Vagina (tissue), 2 donors: Measurements from ENCODE around the gene MYO15B. TPM values are rescaled to one million over a fixed set of nuclear protein-coding genes. Genes with fewer than 3 reads are reported as not detected.

Experiments
- DNase-seq, 2 donors: peaks; one replicate each; pipeline ENCODE4 v3.0.0-alpha.2; 2017; ENCODE audit errors: extremely low spot score in 2 of 2
- H3K27ac ChIP-seq: fragments of 200-600 bp; sonication (generic); one replicate; pipeline ENCODE4 v1.5.1; 2019
- H3K27me3 ChIP-seq: fragments of 200-600 bp; sonication (generic); one replicate; pipeline ENCODE4 v1.5.1; 2019
- H3K36me3 ChIP-seq, 2 donors: fragments of 200-600 bp; sonication (generic); one replicate each; pipeline ENCODE4 v1.5.1; 2017 to 2019
- H3K4me1 ChIP-seq: fragments of 200-600 bp; sonication (generic); one replicate; pipeline ENCODE4 v1.5.1; 2019
- H3K4me3 ChIP-seq, 2 donors: fragments of 200-600 bp; sonication (generic); 1 replicate in 1 of 2; 2 replicates in 1 of 2; pipeline ENCODE4 v1.5.1; 2016 to 2019
- H3K9me3 ChIP-seq: fragments of 200-600 bp; sonication (generic); one replicate; pipeline ENCODE4 v1.5.1; 2019
- POLR2A ChIP-seq, 2 donors: fragments of 450-650 bp; IDR thresholded peaks; one replicate each; pipeline ENCODE4 v1.6.1; 2017; ENCODE audit warnings: antibody characterized with exemption in 2 of 2, mild to moderate bottlenecking in 2 of 2, moderate library complexity in 2 of 2
- POLR2AphosphoS5 ChIP-seq, 2 donors: sonication (generic); formaldehyde crosslinking; IDR thresholded peaks; one replicate each; pipeline ENCODE4 v1.9.0; 2017; ENCODE audit warnings: antibody characterized with exemption in 2 of 2, mild to moderate bottlenecking in 2 of 2, low read depth in 1 of 2; ENCODE audit not compliant: insufficient read depth in 1 of 2
- intact Hi-C: fragments of 100-400 bp; cut with DNase I; formaldehyde crosslinking; loops from one replicate; pipeline ENCODE4 v1.15.1; 2023
- total RNA-seq: library from RNA; depleted of rRNA; stranded (reverse); fragments of >200 nt; gene quantifications from one replicate; pipeline ENCODE4 v1.2.3, GENCODE V29; 2016
- TF ChIP-seq, protein P1 (sequence below), 3 experiments: fragments of 450-650 bp in 2 of 3; fragments of 200-600 bp in 1 of 3; sonication (generic) in 1 of 3; IDR thresholded peaks; one replicate each; pipeline ENCODE4 v1.5.1; 2017 to 2019; ENCODE audit warnings: antibody characterized with exemption in 3 of 3, mild to moderate bottlenecking in 2 of 3, moderate library complexity in 2 of 3

MYO15B gene
- total RNA-seq, 1 donor from 2014 or later = 160 TPM

DNA sequence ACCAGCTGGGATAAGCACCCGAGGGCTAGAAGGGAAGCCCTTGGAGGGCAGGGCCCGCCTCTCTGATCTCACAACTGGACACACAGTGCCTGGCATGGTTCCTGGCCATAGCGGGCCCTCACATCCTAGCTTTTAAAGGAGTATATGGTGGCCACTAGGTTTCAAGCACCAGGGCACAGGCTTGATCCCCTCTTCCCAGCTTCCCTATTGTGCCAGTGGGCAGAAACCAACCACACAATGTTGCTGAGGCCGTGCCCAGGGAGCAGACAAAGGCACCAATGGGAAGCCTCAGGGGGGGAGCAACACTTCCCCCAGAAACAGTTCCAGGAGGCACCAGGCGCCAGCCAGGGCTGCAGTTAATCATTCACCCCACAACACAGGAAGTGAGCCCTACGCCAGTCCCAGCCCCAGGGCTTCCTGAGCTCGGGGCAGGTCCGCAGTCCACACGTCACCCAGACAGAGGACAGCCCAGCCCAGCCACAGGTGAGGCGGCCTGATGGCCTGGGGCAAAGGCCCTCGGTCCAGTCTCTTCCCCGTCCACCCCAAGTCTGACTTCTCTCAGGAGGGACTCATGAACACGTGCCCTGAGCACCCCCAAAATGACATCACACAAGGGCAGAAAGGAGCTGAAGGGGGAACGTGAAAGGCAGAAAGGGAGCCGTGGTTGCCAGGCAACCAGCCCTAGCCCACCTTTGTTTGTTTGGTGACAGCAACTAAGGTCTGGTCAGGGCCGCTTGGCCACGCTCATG is 58.5 kb downstream of the MYO15B start:
- H3K36me3 ChIP-seq = peaks cover 0 to 23% of the 10 kb centered on the region in 2 donors
- intact Hi-C loops = no loop called here
- H3K4me3 ChIP-seq = no peak overlapping the region
- no peak for TF ChIP-seq POLR2A (IDR thresholded peaks at IDR 0.05)
- TF ChIP-seq, protein P1, sequence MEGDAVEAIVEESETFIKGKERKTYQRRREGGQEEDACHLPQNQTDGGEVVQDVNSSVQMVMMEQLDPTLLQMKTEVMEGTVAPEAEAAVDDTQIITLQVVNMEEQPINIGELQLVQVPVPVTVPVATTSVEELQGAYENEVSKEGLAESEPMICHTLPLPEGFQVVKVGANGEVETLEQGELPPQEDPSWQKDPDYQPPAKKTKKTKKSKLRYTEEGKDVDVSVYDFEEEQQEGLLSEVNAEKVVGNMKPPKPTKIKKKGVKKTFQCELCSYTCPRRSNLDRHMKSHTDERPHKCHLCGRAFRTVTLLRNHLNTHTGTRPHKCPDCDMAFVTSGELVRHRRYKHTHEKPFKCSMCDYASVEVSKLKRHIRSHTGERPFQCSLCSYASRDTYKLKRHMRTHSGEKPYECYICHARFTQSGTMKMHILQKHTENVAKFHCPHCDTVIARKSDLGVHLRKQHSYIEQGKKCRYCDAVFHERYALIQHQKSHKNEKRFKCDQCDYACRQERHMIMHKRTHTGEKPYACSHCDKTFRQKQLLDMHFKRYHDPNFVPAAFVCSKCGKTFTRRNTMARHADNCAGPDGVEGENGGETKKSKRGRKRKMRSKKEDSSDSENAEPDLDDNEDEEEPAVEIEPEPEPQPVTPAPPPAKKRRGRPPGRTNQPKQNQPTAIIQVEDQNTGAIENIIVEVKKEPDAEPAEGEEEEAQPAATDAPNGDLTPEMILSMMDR (IDR thresholded peaks at IDR 0.05) = no peak
- H3K9me3 ChIP-seq = no peaks in the 10 kb centered on the region
- DNase-seq = peak in 1 of 2 donors; percentile 77
- H3K27ac ChIP-seq = peak overlapping the region; percentile 54
- no peaks in the 10 kb centered on the region for H3K27me3 ChIP-seq
- H3K4me1 ChIP-seq = peaks cover 35% of the 10 kb centered on the region

DNA sequence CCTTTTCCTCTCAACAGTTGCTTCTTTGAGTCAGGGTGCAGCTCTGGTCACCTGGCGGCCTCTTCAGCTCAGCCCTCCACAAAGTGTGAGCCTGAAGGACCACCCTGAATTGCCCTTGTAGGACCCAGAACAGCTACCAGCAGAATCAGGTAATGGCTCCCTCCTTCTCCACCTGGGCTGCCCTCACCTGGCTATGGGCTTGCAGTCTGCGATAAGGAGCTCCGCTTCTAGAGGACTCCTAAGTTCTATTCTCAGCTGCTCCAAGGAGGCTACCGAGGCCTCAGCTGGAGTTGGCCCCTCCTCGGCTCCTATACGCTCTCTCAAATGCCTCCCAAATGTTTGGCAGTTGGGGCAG is 59.0 kb downstream of the MYO15B start:
- peaks cover 35% of the 10 kb centered on the region for H3K4me1 ChIP-seq
- TF ChIP-seq POLR2AphosphoS5 (IDR thresholded peaks at IDR 0.05; ENCODE audit: insufficient read depth in 1 of 2, low read depth in 1 of 2) (no peak), POLR2A (IDR thresholded peaks at IDR 0.05) (no peak)
- TF ChIP-seq, protein P1 (IDR thresholded peaks at IDR 0.05) = no peak
- intact Hi-C loops = no loop called here
- H3K27me3 ChIP-seq = no peaks in the 10 kb centered on the region
- H3K9me3 ChIP-seq = no peaks in the 10 kb centered on the region
- H3K4me3 ChIP-seq = no peak overlapping the region
- H3K36me3 ChIP-seq = peaks cover 0 to 29% of the 10 kb centered on the region in 2 donors
- peak in 1 of 2 donors; percentile 65 for DNase-seq
- H3K27ac ChIP-seq = peak overlapping the region; percentile 54

DNA sequence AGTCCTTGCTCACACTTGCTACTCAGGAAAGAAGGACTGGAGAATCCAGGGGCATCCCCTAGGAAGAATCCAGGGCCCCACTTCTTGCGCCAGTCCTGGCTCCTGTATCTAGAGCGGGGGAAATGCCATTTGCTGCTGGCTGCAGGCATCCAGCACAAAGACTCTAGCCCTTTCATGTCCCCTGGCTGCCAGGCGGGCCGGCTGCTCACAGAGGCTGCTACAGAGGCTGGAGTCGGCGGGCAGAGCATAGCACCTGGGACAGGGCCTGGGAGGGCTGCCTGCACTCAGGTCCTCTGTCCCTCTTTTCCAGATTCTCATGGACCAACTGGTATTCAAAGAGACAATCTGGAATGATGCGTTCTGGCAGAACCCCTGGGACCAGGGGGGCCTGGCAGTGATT is 59.5 kb downstream of the MYO15B start:
- Histone ChIP-seq H3K36me3 (peaks cover 0 to 30% of the 10 kb centered on the region in 2 donors), H3K9me3 (no peaks in the 10 kb centered on the region), H3K27me3 (no peaks in the 10 kb centered on the region), H3K4me3 (no peak overlapping the region), H3K27ac (no peak overlapping the region), H3K4me1 (peaks cover 35% of the 10 kb centered on the region)
- intact Hi-C loops = no loop called here
- peak in 1 of 2 donors; percentile 49 for DNase-seq
- TF ChIP-seq POLR2A (IDR thresholded peaks at IDR 0.05) (no peak), POLR2AphosphoS5 (IDR thresholded peaks at IDR 0.05; ENCODE audit: insufficient read depth in 1 of 2, low read depth in 1 of 2) (no peak)
- TF ChIP-seq, protein P1 (IDR thresholded peaks at IDR 0.05) = no peak

DNA sequence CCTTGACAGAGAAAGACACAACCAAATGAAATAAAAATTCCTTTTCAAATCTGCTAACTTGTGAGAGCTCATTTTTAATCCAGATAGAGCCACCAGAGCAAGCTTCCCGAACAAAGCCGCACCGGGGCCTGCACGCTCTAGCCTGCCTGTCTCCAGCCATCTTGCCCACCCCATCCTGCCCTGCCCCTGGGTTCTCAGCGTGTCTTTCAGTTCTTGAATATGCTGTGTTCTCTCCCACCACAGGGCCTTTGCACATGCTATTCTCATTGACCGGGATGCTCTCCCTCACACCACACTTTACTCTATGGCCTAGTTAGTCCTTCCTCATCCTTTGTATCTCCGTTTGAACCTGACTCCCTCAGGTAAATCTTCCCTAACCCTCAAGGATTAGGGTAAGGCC is 60.3 kb downstream of the MYO15B start:
- Histone ChIP-seq H3K9me3 (no peaks in the 10 kb centered on the region), H3K4me3 (no peak overlapping the region), H3K4me1 (peaks cover 29% of the 10 kb centered on the region), H3K27ac (no peak overlapping the region), H3K36me3 (peaks cover 0 to 30% of the 10 kb centered on the region in 2 donors), H3K27me3 (no peaks in the 10 kb centered on the region)
- DNase-seq = no peak
- intact Hi-C loops = no loop called here
- TF ChIP-seq POLR2A (IDR thresholded peaks at IDR 0.05) (no peak), POLR2AphosphoS5 (IDR thresholded peaks at IDR 0.05; ENCODE audit: insufficient read depth in 1 of 2, low read depth in 1 of 2) (no peak)
- TF ChIP-seq, protein P1 (IDR thresholded peaks at IDR 0.05) = no peak

DNA sequence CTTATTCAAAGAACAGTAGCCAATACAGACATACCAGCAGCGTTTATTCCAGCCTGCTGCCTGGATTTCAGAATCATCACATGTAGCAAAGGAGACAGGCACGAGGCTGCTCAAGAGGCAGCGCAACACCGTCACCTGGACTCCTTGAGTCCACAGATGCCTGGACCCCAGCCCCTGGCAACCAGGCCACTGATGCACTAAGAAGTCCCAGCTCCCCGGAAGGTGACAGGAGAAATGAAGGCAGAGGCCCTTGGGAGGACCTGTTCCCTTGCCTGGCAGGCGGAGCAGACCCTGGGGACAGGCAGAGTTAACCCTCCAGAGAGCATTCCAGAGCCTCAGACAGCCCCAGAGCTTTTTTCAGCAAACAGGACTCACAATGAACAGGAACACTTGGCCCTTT is 62.1 kb downstream of the MYO15B start:
- Histone ChIP-seq H3K27ac (no peak overlapping the region), H3K4me3 (no peak overlapping the region), H3K4me1 (peaks cover 19% of the 10 kb centered on the region), H3K27me3 (no peaks in the 10 kb centered on the region), H3K9me3 (no peaks in the 10 kb centered on the region), H3K36me3 (peaks cover 0 to 30% of the 10 kb centered on the region in 2 donors)
- TF ChIP-seq, protein P1 (IDR thresholded peaks at IDR 0.05) = no peak
- TF ChIP-seq POLR2AphosphoS5 (IDR thresholded peaks at IDR 0.05; ENCODE audit: insufficient read depth in 1 of 2, low read depth in 1 of 2) = no peak
- intact Hi-C loops = no loop called here
- DNase-seq = no peak
